GM18526 (cell line): ENCODE data around the gene FAHD2B.
A peak's percentile ranks its signal among the peaks of the same experiment; 100 is the strongest.
"Not testable (repeated sequence)": the region's sequence is repeated elsewhere in the genome, so short reads cannot be mapped to it uniquely, and the experiment has no call there.

Source experiments
- POLR2A ChIP-seq: IDR thresholded peaks from 3 replicates; pipeline ENCODE4 v1.6.1; 2011; ENCODE audit not compliant: insufficient read length; ENCODE audit errors: extremely low read depth

Gene FAHD2B

DNA sequence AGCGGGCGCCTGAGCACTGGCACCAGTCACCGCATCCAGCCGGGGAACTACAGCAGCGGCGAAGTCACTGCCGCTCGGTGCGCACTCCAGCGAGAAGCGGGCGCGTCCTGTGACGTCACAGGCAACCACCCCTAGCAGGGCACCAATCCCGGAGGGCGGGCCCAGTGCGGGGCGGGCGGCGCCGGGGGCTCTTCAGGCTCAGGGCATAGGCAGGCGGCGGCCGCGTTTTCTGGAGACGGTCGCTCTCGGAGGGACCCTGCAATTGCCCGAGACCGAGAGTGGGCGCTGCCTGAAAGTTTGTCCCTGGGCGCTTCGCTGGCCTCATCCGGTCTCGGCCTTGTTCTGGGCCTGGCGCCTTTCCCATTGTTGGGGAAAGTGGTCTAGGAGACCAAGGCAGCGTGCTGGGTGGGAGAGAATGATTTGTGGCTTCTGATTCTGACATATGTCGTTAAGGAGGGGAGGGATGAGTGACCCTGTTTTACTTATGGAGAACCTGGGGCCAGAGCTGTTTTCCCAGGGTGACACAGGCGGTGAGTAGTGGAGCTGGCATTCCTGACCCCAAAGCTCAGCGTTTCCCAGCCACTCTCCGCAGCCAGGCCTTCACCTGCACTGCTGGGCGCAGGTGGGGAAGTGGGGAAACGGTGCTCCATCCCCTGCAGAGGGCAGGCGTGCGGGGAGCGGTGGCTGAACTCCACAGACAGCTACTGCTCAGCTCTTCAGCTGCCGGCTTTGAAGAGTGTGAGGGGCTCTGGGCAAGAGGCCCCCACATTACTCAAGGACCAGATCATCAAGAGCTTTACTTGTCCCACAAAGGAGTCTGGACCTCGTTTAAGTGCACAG, at the start of gene FAHD2B:
FAHD2B (minus strand) TSS at position 111 of the 840 bp plus-strand sequence. CDS start 3,176 bp downstream, outside the sequence.
- not testable (repeated sequence) for TF ChIP-seq POLR2A

- peak; percentile 44 for TF ChIP-seq POLR2A
Observed at GRCh38 chr2:97113050-97113881, 18.6 kb upstream of the FAHD2B start, which contains the start of gene ANKRD36. TSS of gene ANKRD36 (plus strand) at chr2:97113153. CDS start at chr2:97113740, 587 bp downstream.

DNA sequence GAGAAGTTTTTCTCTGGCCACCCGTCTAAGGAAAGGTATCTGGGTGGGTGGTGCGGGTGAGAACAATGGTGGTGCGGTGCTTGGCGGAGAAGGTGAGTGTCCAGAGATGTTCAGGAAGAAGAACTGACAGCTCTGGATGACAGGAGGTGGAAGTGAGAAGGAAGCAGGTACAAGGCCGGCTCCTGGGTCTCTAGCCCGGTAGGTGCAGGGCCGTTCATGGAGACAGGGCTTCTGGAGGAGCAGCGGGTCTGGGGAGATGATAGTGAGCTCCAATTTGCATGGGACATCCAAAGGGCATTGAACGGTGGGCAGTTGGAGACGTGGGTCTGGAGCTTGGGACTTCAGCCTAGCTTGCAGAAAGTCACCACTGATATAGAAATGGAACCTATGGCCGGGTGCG, 979 bp upstream of the FAHD2B start:
- no peak for TF ChIP-seq POLR2A

GRCh38 chr2:97068074-97068473, 26.6 kb downstream of the FAHD2B start:
- no peak for TF ChIP-seq POLR2A

DNA sequence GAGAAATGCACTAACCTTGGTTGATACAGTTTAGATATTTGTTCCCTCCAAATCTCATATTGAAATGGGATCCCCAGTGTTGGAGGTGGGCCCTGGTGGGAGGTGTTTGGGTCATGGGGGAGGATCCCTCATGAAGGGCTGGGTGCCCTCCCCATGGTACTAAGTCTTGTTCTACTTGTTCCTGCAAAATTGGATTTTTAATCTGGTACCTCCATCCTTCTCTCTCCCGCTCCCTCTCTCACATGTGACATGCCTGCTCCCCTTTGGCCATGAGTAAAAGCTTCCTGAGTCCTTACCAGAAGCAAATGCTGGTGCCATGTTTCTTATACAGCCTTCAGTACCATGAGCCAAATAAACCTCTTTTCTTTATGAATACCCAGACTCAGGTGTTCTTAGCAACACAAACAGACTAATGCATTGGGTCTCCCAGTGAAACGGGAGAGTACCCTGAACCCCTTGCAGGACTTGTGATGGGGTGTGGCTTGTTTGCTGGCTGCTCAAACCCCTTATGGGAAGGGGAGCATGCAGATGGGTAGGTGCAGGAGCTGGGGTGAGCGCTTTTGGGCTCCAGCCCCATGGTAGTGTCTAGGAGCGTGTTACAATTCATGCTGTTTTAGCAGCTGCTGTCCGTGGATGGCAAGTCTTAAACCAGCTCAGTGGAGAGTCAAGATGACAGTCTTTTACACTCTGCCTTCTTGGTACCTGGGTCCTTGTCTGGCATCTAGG, 27.2 kb downstream of the FAHD2B start:
- TF ChIP-seq POLR2A: no peak
